Activated CD4-positive, alpha-beta memory T cell treated with anti-CD3 and anti-CD28 coated beads, Interleukin-2, amount 10 ng/mL, durations not matched to agents 7 days and 5 days (primary cell): Measurements from ENCODE around the gene RBSN. TPM values are rescaled to one million over a fixed set of nuclear protein-coding genes. Genes with fewer than 3 reads are reported as not detected.

Experiments used
- CTCF ChIA-PET: fragments of 350-600 bp; sonication (Branson Sonifier 250); formaldehyde crosslinking; loops from one replicate; lab custom pipeline; 2021; ENCODE audit warnings: antibody characterized with exemption, inconsistent platforms; lab: Charles Lee
- POLR2A ChIA-PET: fragments of 350-600 bp; sonication (Branson Sonifier 250); formaldehyde crosslinking; loops from one replicate; lab custom pipeline; 2021; ENCODE audit warnings: antibody characterized with exemption; lab: Charles Lee
- DNase-seq: peaks from one replicate; pipeline ENCODE4 v3.0.0-alpha.2; 2020
- H3K27ac Mint-ChIP-seq: one replicate; pipeline ENCODE4 v1.8.0; 2021; ENCODE audit warnings: mild to moderate bottlenecking, mixed read lengths
- H3K27me3 Mint-ChIP-seq: one replicate; pipeline ENCODE4 v1.8.0; 2021; ENCODE audit warnings: mixed read lengths
- H3K36me3 Mint-ChIP-seq: one replicate; pipeline ENCODE4 v1.8.0; 2021; ENCODE audit warnings: low read depth, mixed read lengths
- H3K4me1 Mint-ChIP-seq: one replicate; pipeline ENCODE4 v1.8.0; 2021; ENCODE audit warnings: mixed read lengths
- H3K4me3 Mint-ChIP-seq: one replicate; pipeline ENCODE4 v1.8.0; 2021; ENCODE audit warnings: mild to moderate bottlenecking, mixed read lengths
- H3K9me3 Mint-ChIP-seq: one replicate; pipeline ENCODE4 v1.8.0; 2021; ENCODE audit warnings: mixed read lengths
- total RNA-seq, 2 experiments: library from RNA; stranded (reverse); gene quantifications; one replicate each; pipeline ENCODE4 v1.2.3, GENCODE V29; 2021

The RBSN gene
- total RNA-seq, 2 experiments from 2014 or later, result 19.4 to 19.7 TPM

DNA sequence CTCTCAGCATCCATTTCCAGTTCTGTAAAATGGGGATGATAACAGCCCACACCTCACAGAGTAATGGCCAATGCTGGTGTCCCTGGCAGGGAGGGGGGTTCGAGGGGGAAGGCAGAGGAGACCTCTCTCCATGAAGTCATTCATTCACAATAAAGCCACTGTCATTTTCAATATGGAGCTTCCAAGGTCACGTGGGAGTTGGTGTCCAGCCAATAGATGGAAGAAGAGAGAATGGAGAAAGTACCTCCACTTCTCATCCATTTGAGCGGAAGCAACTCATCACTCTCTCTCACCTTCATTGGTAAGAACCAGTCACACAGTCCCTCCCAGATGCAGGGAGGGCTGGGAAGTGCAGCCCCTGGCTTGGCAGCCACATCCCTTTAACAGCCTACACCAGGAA lies 14.9 kb upstream of the RBSN start:
- no peak for DNase-seq
- no peaks in the 10 kb centered on the region for H3K9me3 Mint-ChIP-seq
- H3K4me1 Mint-ChIP-seq, result peaks cover 4% of the 10 kb centered on the region
- no peak overlapping the region for H3K4me3 Mint-ChIP-seq
- no peak overlapping the region for H3K27ac Mint-ChIP-seq
- ChIA-PET POLR2A (no interaction called here), CTCF (interaction anchor here (1.1 to 7.8 kb wide), 3 partner anchors 87 to 154 kb away, joined by 3 to 93 read pairs (median 3); partner anchors contain the start of gene CAPN7)
- no peaks in the 10 kb centered on the region for H3K36me3 Mint-ChIP-seq
- peaks cover 5% of the 10 kb centered on the region for H3K27me3 Mint-ChIP-seq

DNA sequence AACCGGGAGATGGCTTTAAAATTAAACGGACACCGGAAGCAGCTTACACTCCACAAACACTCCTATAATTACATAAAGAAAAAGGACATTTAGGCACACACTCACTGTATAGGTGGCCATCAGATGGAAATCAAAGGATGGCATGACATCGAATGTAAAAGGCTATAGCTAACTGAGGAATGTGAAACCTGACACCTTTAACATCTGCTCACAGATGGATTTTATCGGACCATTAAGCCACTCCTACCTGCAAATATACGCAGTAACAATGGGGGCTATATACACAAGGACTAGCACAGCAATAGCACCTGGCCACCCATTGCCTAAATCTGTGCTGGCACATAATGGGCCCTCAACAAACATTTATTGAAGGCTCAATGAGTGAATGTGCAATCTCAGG lies 14.5 kb upstream of the RBSN start:
- H3K4me1 Mint-ChIP-seq, result peaks cover 2% of the 10 kb centered on the region
- no peaks in the 10 kb centered on the region for H3K36me3 Mint-ChIP-seq
- H3K9me3 Mint-ChIP-seq, result no peaks in the 10 kb centered on the region
- CTCF ChIA-PET, result interaction anchor here (1.1 to 7.8 kb wide), 3 partner anchors 87 to 154 kb away, joined by 3 to 93 read pairs (median 3); partner anchors contain the start of gene CAPN7
- H3K27me3 Mint-ChIP-seq, result peaks cover 3% of the 10 kb centered on the region
- no peak overlapping the region for H3K27ac Mint-ChIP-seq
- POLR2A ChIA-PET, result interaction anchor here (0.7 kb wide), 1 partner anchor 14 kb away, joined by 3 read pairs; the partner anchor contains the start of gene RBSN
- no peak for DNase-seq
- no peak overlapping the region for H3K4me3 Mint-ChIP-seq

DNA sequence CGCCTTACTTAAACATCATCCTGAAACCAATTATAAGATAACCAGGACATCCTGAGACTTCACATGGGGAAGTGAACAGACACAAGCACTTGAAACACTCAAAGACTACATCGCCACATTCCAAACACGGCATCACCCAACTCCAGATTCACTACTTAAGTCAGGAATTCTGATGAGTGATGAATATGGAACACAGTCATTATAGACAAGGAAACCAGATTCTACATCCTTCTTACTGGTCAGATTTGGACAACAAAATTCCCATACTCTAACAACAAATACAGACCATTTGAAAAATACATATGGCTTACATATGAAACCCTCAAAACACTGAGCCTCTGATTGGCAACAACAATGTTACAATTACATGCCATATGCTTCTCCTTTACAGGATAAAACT lies 13.1 kb upstream of the RBSN start:
- no peaks in the 10 kb centered on the region for H3K36me3 Mint-ChIP-seq
- H3K4me3 Mint-ChIP-seq, result no peak overlapping the region
- CTCF ChIA-PET, result no interaction called here

DNA sequence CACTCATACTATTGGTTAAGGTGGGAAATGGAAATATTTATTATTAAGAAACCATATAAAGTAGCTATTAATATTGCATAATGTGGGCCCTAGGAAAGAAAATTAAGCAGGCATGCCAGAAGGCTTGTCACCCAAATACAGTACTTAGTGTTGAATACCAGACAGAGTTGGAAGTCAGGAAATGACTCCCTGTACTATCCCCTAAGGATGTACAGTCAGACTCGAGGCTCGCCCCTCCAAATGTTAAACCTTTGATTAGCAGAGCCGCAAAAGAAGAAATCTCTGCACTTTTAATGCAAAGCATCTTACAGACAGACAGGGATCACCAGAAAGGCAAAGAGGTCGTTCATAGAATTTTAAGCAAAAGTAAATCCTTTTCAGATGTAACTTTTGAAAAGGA lies 11.3 kb upstream of the RBSN start:
- H3K27me3 Mint-ChIP-seq, result peaks cover 11% of the 10 kb centered on the region
- no peaks in the 10 kb centered on the region for H3K36me3 Mint-ChIP-seq
- H3K4me1 Mint-ChIP-seq, result peaks cover 1% of the 10 kb centered on the region
- no peak for DNase-seq
- ChIA-PET CTCF (interaction anchor here (1.7 to 3.6 kb wide), 2 partner anchors 9 to 267 kb away, joined by 7 to 42 read pairs; no protein-coding TSS in a partner anchor), POLR2A (no interaction called here)
- no peak overlapping the region for H3K27ac Mint-ChIP-seq
- H3K4me3 Mint-ChIP-seq, result no peak overlapping the region
- no peaks in the 10 kb centered on the region for H3K9me3 Mint-ChIP-seq

More for the DNA sequence above, 13.1 kb upstream of the RBSN start:
- Mint-ChIP-seq H3K27ac (no peak overlapping the region), H3K27me3 (peaks cover 7% of the 10 kb centered on the region), H3K9me3 (no peaks in the 10 kb centered on the region), H3K4me1 (peaks cover 1% of the 10 kb centered on the region)
- DNase-seq, result no peak
- POLR2A ChIA-PET, result no interaction called here

DNA sequence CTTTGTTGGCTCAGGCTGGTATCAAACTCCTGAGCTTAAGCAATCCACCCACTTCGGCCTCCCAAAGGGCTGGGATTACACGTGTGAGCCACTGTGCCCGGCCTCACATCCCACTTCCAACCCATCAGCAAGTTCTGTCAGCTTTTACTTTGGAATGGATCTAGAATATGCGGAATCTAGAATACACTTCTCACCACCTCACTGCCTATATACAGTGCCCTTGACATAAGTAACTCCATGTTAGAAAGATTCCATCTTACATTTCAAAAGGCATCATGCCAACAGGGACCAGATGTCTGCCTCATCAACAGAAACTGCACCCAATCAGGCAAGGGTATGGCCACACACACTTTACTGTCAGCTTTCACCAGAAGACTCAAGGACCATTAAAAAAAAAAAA lies 9.9 kb upstream of the RBSN start:
- H3K4me3 Mint-ChIP-seq, result no peak overlapping the region
- peaks cover 1% of the 10 kb centered on the region for H3K4me1 Mint-ChIP-seq
- H3K27me3 Mint-ChIP-seq, result peaks cover 11% of the 10 kb centered on the region
- POLR2A ChIA-PET, result interaction anchor here (1.4 kb wide), 1 partner anchor 10 kb away, joined by 14 read pairs; the partner anchor contains the start of gene RBSN
- H3K36me3 Mint-ChIP-seq, result no peaks in the 10 kb centered on the region
- no peak for DNase-seq
- no peak overlapping the region for H3K27ac Mint-ChIP-seq
- H3K9me3 Mint-ChIP-seq, result no peaks in the 10 kb centered on the region
- CTCF ChIA-PET, result interaction anchor here (0.7 to 5.0 kb wide), 24 partner anchors 9 to 296 kb away, joined by 3 to 43 read pairs (median 5); partner anchors contain the start of genes CAPN7, MRPS25 and RBSN

DNA sequence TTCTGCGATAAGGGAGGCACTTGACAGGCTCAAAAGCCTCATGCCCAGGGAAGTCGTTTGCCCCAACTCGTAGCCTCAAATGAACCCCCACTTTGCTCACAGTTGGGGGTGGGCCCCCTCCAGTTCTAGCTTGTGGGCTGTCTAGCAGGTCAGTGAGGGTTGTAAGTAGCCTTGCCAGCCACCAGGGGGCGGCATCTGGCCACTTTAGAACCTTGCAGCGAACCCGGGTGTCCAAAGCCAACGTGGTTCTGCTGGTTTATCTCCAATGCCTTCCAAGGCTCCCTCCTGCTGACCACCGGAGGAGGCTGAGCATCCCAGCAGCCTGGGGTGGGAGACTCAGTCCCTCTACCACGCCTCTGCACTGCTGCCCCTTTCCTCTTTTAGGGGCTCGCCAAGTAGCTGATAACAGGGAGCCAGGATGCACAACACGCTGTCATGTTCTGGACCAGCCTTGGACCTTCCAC lies 9.2 kb upstream of the RBSN start:
- H3K9me3 Mint-ChIP-seq, result no peaks in the 10 kb centered on the region
- DNase-seq, result peak; percentile 77
- no peak overlapping the region for H3K27ac Mint-ChIP-seq
- ChIA-PET CTCF (interaction anchor here (0.6 to 5.0 kb wide), 34 partner anchors 8 to 297 kb away, joined by 3 to 43 read pairs (median 4); partner anchors contain the start of genes CAPN7, MRPS25 and RBSN), POLR2A (interaction anchor here (1.0 to 1.4 kb wide), 2 partner anchors 10 to 98 kb away, joined by 3 to 14 read pairs; partner anchors contain the start of genes CAPN7 and RBSN)
- H3K4me3 Mint-ChIP-seq, result no peak overlapping the region
- H3K4me1 Mint-ChIP-seq, result peaks cover 1% of the 10 kb centered on the region
- H3K27me3 Mint-ChIP-seq, result peaks cover 11% of the 10 kb centered on the region
- no peaks in the 10 kb centered on the region for H3K36me3 Mint-ChIP-seq

DNA sequence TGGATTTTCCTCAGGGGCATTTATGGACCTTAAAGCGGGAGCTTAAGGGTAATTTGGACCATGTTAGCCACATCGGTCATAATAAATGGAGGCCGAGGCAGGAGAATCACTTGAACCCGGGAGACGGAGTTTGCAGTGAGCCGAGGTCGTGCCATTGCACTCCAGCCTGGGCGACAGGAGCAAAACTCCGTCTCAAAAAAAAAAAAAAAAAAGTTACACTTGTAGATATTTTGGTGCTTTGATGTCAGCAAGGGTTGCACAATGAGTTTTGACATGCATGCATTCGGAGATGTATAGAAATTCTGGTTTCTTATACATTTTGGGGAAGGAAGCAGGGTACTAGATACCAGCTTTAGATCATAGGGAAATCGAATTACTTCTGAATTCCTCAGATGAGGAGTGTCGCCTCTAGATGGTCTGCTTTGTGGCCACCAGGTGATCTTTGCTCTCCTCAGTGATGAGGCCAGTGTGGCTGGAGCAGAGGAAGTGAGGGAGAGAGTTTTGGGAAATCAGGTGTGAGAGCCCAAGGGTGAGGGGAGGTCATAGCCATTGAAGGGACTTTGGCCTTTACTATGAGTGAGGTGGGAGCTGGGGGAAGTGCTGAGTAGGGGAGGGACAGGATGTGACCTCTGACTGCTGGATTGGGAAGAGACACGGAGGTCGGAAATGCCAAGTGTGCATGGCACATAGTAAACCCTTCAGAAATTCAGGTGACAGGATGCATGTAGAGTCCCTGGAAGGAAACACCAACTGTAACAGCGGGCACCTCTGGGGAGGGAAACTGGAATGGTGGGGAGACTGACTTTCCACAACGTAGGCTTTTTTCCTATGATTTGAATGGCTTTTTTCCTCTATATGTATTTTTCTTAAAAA lies 8.4 kb upstream of the RBSN start:
- Mint-ChIP-seq H3K4me1 (peaks cover 8% of the 10 kb centered on the region), H3K27me3 (peaks cover 11% of the 10 kb centered on the region), H3K9me3 (no peaks in the 10 kb centered on the region), H3K4me3 (no peak overlapping the region), H3K36me3 (no peaks in the 10 kb centered on the region), H3K27ac (no peak overlapping the region)
- ChIA-PET CTCF (interaction anchor here (0.6 to 5.0 kb wide), 31 partner anchors 8 to 298 kb away, joined by 3 to 43 read pairs (median 3); partner anchors contain the start of genes CAPN7, MRPS25 and RBSN), POLR2A (interaction anchor here (1.0 to 1.4 kb wide), 2 partner anchors 9 to 98 kb away, joined by 3 to 14 read pairs; partner anchors contain the start of genes CAPN7 and RBSN)
- no peak for DNase-seq

DNA sequence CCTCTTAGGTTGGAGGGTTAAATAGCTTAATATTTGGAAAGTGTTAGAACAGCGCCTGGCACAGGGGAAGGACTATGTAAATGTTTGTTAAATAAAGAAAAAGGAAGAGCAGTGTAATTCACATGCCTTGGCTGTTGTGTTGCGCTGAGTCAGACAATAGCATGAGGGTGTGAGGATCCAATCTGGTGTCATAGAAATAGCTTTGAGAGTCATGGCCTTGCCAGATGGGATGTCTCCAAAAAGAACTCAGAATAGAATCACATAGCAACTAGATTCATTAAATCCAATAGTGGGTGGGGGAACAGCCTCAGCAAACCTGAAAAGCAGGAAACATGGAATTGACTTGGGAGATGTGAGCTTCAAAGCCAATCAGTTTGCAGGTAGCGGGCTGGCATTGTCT lies 3.9 kb upstream of the RBSN start:
- no peak overlapping the region for H3K4me3 Mint-ChIP-seq
- ChIA-PET POLR2A (no interaction called here), CTCF (interaction anchor here (0.5 to 1.3 kb wide), 4 partner anchors 15 to 168 kb away, joined by 3 to 5 read pairs (median 4); partner anchors contain the start of gene CAPN7)
- H3K4me1 Mint-ChIP-seq, result peaks cover 38% of the 10 kb centered on the region
- no peak overlapping the region for H3K27ac Mint-ChIP-seq
- peaks cover 9% of the 10 kb centered on the region for H3K27me3 Mint-ChIP-seq
- no peak for DNase-seq
- peaks cover 8% of the 10 kb centered on the region for H3K36me3 Mint-ChIP-seq
- H3K9me3 Mint-ChIP-seq, result no peaks in the 10 kb centered on the region

DNA sequence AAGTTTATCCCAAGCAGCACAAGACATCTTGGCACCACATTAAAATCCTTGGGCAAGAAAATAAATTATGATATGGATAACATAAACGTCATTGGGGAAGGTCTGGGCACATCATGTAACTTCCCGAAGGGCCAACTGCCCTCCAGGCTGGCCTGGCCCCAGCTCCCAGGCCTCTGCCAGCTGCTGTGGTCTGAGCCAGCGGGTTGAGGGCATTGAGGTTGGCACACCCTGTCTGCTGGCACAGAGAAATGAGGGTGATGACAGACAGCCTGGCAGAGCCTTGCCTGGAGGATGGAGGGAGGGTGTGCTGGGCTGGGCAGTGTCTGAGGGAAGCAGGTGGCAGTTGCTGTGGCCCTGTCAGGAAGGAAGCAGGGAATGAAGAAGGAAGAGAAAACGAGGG lies 3.3 kb upstream of the RBSN start:
- Mint-ChIP-seq H3K27me3 (peaks cover 5% of the 10 kb centered on the region), H3K36me3 (peaks cover 9% of the 10 kb centered on the region), H3K4me1 (peaks cover 43% of the 10 kb centered on the region), H3K9me3 (no peaks in the 10 kb centered on the region), H3K4me3 (no peak overlapping the region), H3K27ac (no peak overlapping the region)
- no peak for DNase-seq
- ChIA-PET POLR2A (no interaction called here), CTCF (interaction anchor here (0.5 to 1.5 kb wide), 4 partner anchors 10 to 108 kb away, joined by 3 to 4 read pairs (median 3); partner anchors contain the start of gene CAPN7)

DNA sequence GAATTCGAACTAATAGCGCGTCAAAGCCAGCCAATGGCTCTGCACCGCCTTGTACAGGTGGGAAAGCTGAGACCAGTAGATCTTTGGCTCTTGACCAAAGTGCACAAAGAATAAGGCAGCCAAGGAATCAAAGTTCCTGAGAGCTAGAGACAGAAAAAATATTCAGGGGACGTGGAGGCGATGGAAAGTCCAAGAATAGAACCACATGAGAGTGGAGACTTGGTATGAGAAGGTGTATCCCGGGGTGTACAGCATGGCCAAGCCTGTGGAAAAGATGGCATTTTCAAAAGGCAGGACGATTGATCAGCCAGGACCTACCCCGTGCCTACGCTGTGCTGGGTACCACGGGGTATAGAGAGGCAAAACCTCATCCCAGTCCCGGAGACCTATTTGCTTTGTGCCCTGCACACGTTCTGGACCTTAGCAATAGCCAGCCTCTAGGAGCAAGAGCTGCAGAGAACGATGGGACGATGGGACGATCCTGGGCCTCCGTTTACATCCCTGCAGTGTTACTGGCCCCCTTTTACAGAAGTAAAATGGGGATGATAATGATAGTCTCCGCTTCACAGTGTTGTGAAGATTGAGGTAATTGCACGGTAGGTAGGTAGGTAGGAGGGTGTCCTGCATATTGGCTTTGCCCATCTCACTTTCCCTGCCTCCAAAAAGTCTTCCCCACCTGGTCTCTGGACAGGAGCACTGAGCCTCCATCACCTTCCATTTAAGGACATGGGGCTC lies 583 bp upstream of the RBSN start:
- H3K9me3 Mint-ChIP-seq, result no peaks in the 10 kb centered on the region
- H3K27ac Mint-ChIP-seq, result peak overlapping the region; percentile 99
- H3K36me3 Mint-ChIP-seq, result peaks cover 30% of the 10 kb centered on the region
- ChIA-PET CTCF (interaction anchor here (1.0 to 3.7 kb wide), 6 partner anchors 9 to 106 kb away, joined by 3 to 15 read pairs (median 6); partner anchors contain the start of genes CAPN7 and MRPS25), POLR2A (interaction anchor here (0.8 to 3.1 kb wide), 17 partner anchors 9 to 557 kb away, joined by 3 to 53 read pairs (median 6); partner anchors contain the start of genes BTD, CAPN7, HACL1 and MRPS25)
- H3K4me3 Mint-ChIP-seq, result peak overlapping the region; percentile 95
- DNase-seq, result peak; percentile 35
- no peaks in the 10 kb centered on the region for H3K27me3 Mint-ChIP-seq
- peaks cover 55% of the 10 kb centered on the region for H3K4me1 Mint-ChIP-seq

DNA sequence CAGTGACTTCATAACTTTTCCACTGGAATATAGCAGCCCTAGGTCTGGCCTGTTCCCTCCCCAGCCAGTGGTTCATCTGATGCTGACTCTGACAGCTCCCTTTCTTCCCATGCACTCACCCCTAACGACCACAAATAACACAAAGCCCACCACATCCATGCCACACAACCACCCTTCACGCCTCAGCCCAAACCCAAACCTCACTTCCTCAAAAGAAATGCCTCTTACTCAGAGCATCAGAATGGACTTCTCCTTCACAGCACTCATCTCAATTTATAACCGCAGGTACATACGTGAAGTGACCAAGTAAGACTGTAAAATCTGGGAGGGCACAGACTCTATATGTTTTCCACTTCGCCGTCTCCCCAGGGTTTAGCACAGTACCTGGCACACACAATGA lies 1.1 kb downstream of the RBSN start:
- Mint-ChIP-seq H3K27me3 (no peaks in the 10 kb centered on the region), H3K36me3 (peaks cover 40% of the 10 kb centered on the region), H3K4me3 (peak overlapping the region; percentile 95), H3K4me1 (peaks cover 55% of the 10 kb centered on the region), H3K9me3 (no peaks in the 10 kb centered on the region), H3K27ac (peak overlapping the region; percentile 99)
- peak; percentile 66 for DNase-seq
- ChIA-PET CTCF (interaction anchor here (0.6 to 3.7 kb wide), 9 partner anchors 8 to 696 kb away, joined by 3 to 15 read pairs (median 5); partner anchors contain the start of genes CAPN7, MRPS25 and SLC6A6), POLR2A (interaction anchor here (0.7 to 3.1 kb wide), 16 partner anchors 10 to 699 kb away, joined by 3 to 53 read pairs (median 6); partner anchors contain the start of genes BTD, CAPN7, CCDC174 and HACL1)

DNA sequence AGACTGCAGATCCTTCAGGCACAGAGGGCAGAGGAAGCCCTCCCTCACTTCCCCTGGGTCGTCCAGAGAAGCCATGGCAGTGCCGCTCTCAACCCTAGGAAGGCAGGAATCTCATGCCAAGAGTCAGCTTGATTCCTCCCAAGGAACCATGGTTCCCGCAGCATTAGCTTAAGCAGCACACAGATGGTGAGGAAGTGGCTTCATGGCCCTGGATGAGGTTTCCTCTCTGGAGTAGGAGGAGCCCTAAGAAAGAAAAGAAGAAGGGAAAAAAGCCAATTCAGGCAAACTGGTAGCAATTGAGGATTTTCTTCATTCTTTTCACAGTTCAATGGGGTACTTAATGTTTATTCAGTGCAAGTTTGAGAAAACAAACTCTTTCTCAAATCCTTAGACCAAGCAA lies 2.9 kb downstream of the RBSN start:
- no peaks in the 10 kb centered on the region for H3K9me3 Mint-ChIP-seq
- ChIA-PET POLR2A (no interaction called here), CTCF (interaction anchor here (0.9 kb wide), 1 partner anchor 30 kb away, joined by 3 read pairs; the partner anchor contains the start of gene MRPS25)
- no peaks in the 10 kb centered on the region for H3K27me3 Mint-ChIP-seq
- peaks cover 38% of the 10 kb centered on the region for H3K4me1 Mint-ChIP-seq
- H3K27ac Mint-ChIP-seq, result no peak overlapping the region
- H3K4me3 Mint-ChIP-seq, result no peak overlapping the region
- H3K36me3 Mint-ChIP-seq, result peaks cover 44% of the 10 kb centered on the region
- DNase-seq, result no peak
